WERI-Rb-1 (cell line): ENCODE results near the gene ZFAND6.

ENCODE experiments used
- DNase-seq: peaks from one replicate; pipeline ENCODE4 v3.0.0-alpha.2; 2020
- H3K27ac ChIP-seq: fragments of 250-450 bp; sonication (Bioruptor Pico); 2 replicates; pipeline ENCODE4 v1.5.1; 2020; ENCODE audit warnings: mild to moderate bottlenecking, moderate library complexity
- H3K27me3 ChIP-seq: fragments of 250-450 bp; sonication (Bioruptor Pico); 2 replicates; pipeline ENCODE4 v1.5.1; 2021; ENCODE audit warnings: mild to moderate bottlenecking, low read depth, moderate library complexity; ENCODE audit not compliant: insufficient read depth, severe bottlenecking
- H3K36me3 ChIP-seq: fragments of 250-450 bp; sonication (Bioruptor Pico); 2 replicates; pipeline ENCODE4 v1.5.1; 2020; ENCODE audit warnings: mild to moderate bottlenecking, moderate library complexity
- H3K4me3 ChIP-seq: 2 replicates; pipeline ENCODE4 v1.5.1; 2011; ENCODE audit warnings: low read depth, mild to moderate bottlenecking, control low read depth, low read length
- H3K9me3 ChIP-seq: fragments of 250-450 bp; sonication (Bioruptor Pico); 2 replicates; pipeline ENCODE4 v1.5.1; 2021; ENCODE audit warnings: mild to moderate bottlenecking, moderate library complexity; ENCODE audit not compliant: severe bottlenecking
- TF ChIP-seq, protein P1 (sequence below): IDR thresholded peaks from 2 replicates; pipeline ENCODE4 v1.5.1; 2011; ENCODE audit warnings: low read depth, mild to moderate bottlenecking, control low read depth, inconsistent platforms, low read length

Gene ZFAND6

DNA sequence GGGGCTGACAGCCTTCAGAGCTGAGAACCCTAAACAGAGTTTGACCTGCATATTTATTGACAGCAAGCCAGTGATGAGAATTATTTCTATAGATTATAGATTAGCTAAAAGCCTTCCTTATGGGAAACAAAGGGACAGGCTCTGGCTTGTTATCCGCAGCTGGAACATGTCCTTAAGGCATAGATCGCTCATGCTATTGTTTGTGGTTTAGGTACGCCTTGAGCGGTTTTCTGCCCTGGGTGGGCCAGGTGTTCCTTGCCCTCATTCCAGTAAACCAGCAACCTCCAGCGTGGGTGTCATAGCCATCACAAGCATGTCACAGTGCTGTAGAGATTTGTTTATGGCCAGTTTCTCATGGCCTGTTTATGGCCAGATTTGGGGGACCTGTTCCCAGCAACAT is 83.2 kb downstream of the ZFAND6 start:
- TF ChIP-seq, protein P1, sequence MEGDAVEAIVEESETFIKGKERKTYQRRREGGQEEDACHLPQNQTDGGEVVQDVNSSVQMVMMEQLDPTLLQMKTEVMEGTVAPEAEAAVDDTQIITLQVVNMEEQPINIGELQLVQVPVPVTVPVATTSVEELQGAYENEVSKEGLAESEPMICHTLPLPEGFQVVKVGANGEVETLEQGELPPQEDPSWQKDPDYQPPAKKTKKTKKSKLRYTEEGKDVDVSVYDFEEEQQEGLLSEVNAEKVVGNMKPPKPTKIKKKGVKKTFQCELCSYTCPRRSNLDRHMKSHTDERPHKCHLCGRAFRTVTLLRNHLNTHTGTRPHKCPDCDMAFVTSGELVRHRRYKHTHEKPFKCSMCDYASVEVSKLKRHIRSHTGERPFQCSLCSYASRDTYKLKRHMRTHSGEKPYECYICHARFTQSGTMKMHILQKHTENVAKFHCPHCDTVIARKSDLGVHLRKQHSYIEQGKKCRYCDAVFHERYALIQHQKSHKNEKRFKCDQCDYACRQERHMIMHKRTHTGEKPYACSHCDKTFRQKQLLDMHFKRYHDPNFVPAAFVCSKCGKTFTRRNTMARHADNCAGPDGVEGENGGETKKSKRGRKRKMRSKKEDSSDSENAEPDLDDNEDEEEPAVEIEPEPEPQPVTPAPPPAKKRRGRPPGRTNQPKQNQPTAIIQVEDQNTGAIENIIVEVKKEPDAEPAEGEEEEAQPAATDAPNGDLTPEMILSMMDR = no peak
- no peak overlapping the region for H3K27ac ChIP-seq
- DNase-seq = no peak
- H3K27me3 ChIP-seq = no peaks in the 10 kb centered on the region
- H3K9me3 ChIP-seq = no peaks in the 10 kb centered on the region
- no peak overlapping the region for H3K4me3 ChIP-seq
- H3K36me3 ChIP-seq = no peaks in the 10 kb centered on the region

DNA sequence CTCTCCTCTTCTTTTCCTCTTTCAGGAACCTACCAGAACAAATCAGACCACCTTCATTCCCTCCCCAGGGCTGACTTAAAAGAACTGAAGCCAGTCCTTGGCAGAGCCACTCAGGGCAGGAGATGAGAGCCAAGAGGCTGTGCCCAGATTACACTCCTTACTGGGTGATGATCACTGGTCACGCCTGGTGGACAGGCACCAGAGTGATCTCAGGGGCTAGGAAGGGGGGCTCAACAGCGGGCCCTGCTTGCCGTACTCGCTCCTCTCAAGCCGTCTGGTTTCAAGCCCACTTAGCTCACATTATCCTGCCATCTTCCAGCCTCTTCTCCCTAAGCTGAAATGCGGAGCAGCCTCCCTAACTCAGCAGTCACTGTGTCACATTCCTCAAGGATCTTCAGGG is 91.7 kb downstream of the ZFAND6 start:
- Histone ChIP-seq H3K4me3 (no peak overlapping the region), H3K27me3 (no peaks in the 10 kb centered on the region), H3K36me3 (no peaks in the 10 kb centered on the region), H3K9me3 (no peaks in the 10 kb centered on the region), H3K27ac (no peak overlapping the region)
- TF ChIP-seq, protein P1 = no peak
- DNase-seq = no peak

DNA sequence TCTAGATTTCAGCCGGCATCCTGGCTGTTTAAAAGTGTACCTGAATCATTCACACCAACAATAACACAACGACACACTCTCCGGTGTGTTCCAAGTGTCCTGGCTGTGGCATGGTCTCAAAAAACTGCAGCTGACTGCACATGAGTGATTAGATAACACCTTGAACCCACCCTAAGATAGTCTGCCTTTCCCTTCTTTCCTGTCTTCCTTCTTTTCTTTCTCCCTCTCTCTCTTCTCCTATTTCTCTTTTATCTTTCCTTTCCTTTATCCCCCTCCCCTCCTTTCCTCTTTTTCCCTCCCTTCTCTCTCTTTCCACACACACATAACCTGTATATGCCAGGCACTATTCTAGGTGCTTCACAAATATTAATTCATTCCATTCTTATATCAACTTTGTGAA is 92.1 kb downstream of the ZFAND6 start:
- Histone ChIP-seq H3K36me3 (no peaks in the 10 kb centered on the region), H3K9me3 (no peaks in the 10 kb centered on the region), H3K27me3 (no peaks in the 10 kb centered on the region), H3K4me3 (no peak overlapping the region), H3K27ac (no peak overlapping the region)
- DNase-seq = no peak
- TF ChIP-seq, protein P1 = no peak

- DNase-seq = peak; percentile 98
- Histone ChIP-seq H3K9me3 (no peaks in the 10 kb centered on the region), H3K36me3 (no peaks in the 10 kb centered on the region), H3K4me3 (peak overlapping the region; percentile 68), H3K27ac (no peak overlapping the region), H3K27me3 (no peaks in the 10 kb centered on the region)
- TF ChIP-seq, protein P1 = no peak
Measured at GRCh38 chr15:80152180-80152895, 92.9 kb downstream of the ZFAND6 start.

- DNase-seq = no peak
- H3K27ac ChIP-seq = peak within 1 kb of the TSS; percentile 34; the same call in 1 of the 2 replicates
- no peaks in the 10 kb centered on the region for H3K9me3 ChIP-seq
- H3K4me3 ChIP-seq = peak within 1 kb of the TSS; percentile 68
- TF ChIP-seq, protein P1 = no peak
- no peaks in the 10 kb centered on the region for H3K27me3 ChIP-seq
- H3K36me3 ChIP-seq = no peaks in the 10 kb centered on the region
Measured at GRCh38 chr15:80152896-80153876, 93.7 kb downstream of the ZFAND6 start, which contains the start of gene FAH. TSS of gene FAH (plus strand) at chr15:80152999. CDS start at chr15:80153055, 56 bp downstream.
